Endometrial microvascular endothelial cells (primary cell): ENCODE data around the gene USP17L17. TPM values are rescaled to one million over a fixed set of nuclear protein-coding genes. Genes with fewer than 3 reads are reported as not detected.
"Not testable (repeated sequence)": the region's sequence is repeated elsewhere in the genome, so short reads cannot be mapped to it uniquely, and the experiment has no call there.

Source experiments
- in situ Hi-C: cut with HindIII; loops from 2 replicates; pipeline ENCODE4 v1.10.0; 2017; ENCODE audit warnings: low sequenced_read_pairs, low pct_unique_long_range_greater_than_20kb; ENCODE audit errors: inconsistent ontology term
- total RNA-seq: library from RNA; depleted of rRNA; stranded (reverse); fragments of >200 nt; gene quantifications from one replicate; pipeline ENCODE4 v1.2.3, GENCODE V29; 2015; ENCODE audit errors: inconsistent ontology term

Gene USP17L17
- not detected for total RNA-seq

- in situ Hi-C loops: not testable (repeated sequence)
These were observed at the start of gene USP17L17 for GRCh38 chr4:9243579-9243978. Gene USP17L17 (plus strand): TSS chr4:9243879. CDS start chr4:9243879, 0 bp downstream.

GRCh38 chr4:9210357-9210756 lies 33.3 kb upstream of the USP17L17 start, which contains the start of gene USP17L10:
Gene USP17L10 (plus strand): TSS chr4:9210657. CDS start chr4:9210657, 0 bp downstream.
- in situ Hi-C loops: not testable (repeated sequence)

GRCh38 chr4:9214701-9215100 lies 29.0 kb upstream of the USP17L17 start:
- in situ Hi-C loops: not testable (repeated sequence)

GRCh38 chr4:9215105-9215504 lies 28.6 kb upstream of the USP17L17 start, which contains the start of gene USP17L11:
Gene USP17L11 (plus strand): TSS chr4:9215405. CDS start chr4:9215405, 0 bp downstream.
- in situ Hi-C loops: not testable (repeated sequence)

GRCh38 chr4:9219852-9220251 lies 23.8 kb upstream of the USP17L17 start, which contains the start of gene USP17L12:
Gene USP17L12 (plus strand): TSS chr4:9220152. CDS start chr4:9220152, 0 bp downstream.
- in situ Hi-C loops: not testable (repeated sequence)

GRCh38 chr4:9224596-9224995 lies 19.1 kb upstream of the USP17L17 start, which contains the start of gene USP17L13:
Gene USP17L13 (plus strand): TSS chr4:9224896. CDS start chr4:9224896, 0 bp downstream.
- in situ Hi-C loops: not testable (repeated sequence)

GRCh38 chr4:9230249-9230648 lies 13.4 kb upstream of the USP17L17 start:
- in situ Hi-C loops: not testable (repeated sequence)

- in situ Hi-C loops: not testable (repeated sequence)
These were observed 9.6 kb upstream of the USP17L17 start, which contains the start of gene USP17L15 for GRCh38 chr4:9234085-9234484. Gene USP17L15 (plus strand): TSS chr4:9234385. CDS start chr4:9234385, 0 bp downstream.

GRCh38 chr4:9238461-9238860 lies 5.2 kb upstream of the USP17L17 start:
- in situ Hi-C loops: not testable (repeated sequence)

- in situ Hi-C loops: not testable (repeated sequence)
These were observed 4.4 kb downstream of the USP17L17 start, which contains the start of gene USP17L18 for GRCh38 chr4:9247953-9248680. Gene USP17L18 (plus strand): TSS chr4:9248630. CDS start chr4:9248630, 0 bp downstream.

GRCh38 chr4:9253078-9253477 lies 9.4 kb downstream of the USP17L17 start, which contains the start of gene USP17L19:
Gene USP17L19 (plus strand): TSS chr4:9253378. CDS start chr4:9253378, 0 bp downstream.
- in situ Hi-C loops: not testable (repeated sequence)

- in situ Hi-C loops: not testable (repeated sequence)
These were observed 14.1 kb downstream of the USP17L17 start, which contains the start of gene USP17L20 for GRCh38 chr4:9257824-9258223. Gene USP17L20 (plus strand): TSS chr4:9258124. CDS start chr4:9258124, 0 bp downstream.

- in situ Hi-C loops: not testable (repeated sequence)
These were observed 18.9 kb downstream of the USP17L17 start, which contains the start of gene USP17L21 for GRCh38 chr4:9262572-9262971. Gene USP17L21 (plus strand): TSS chr4:9262872. CDS start chr4:9262872, 0 bp downstream.

- in situ Hi-C loops: not testable (repeated sequence)
These were observed 23.6 kb downstream of the USP17L17 start, which contains the start of gene USP17L22 for GRCh38 chr4:9267319-9267718. Gene USP17L22 (plus strand): TSS chr4:9267619. CDS start chr4:9267619, 0 bp downstream.

- in situ Hi-C loops: not testable (repeated sequence)
These were observed 28.0 kb downstream of the USP17L17 start for GRCh38 chr4:9271719-9272118.

Other genes starting within 250 kb of the USP17L17 start
- not detected for gene FAM90A26, start 73.5 kb upstream of the USP17L17 start, total RNA-seq
- gene USP17L10, start 33.2 kb upstream of the USP17L17 start, total RNA-seq: not detected
- gene USP17L11, start 28.5 kb upstream of the USP17L17 start, total RNA-seq: not detected
- gene USP17L12, start 23.7 kb upstream of the USP17L17 start, total RNA-seq: not detected
- not detected for gene USP17L13, start 19.0 kb upstream of the USP17L17 start, total RNA-seq
- not detected for gene USP17L15, start 9.5 kb upstream of the USP17L17 start, total RNA-seq
- not detected for gene USP17L18, start 4.8 kb downstream of the USP17L17 start, total RNA-seq
- gene USP17L19, start 9.5 kb downstream of the USP17L17 start, total RNA-seq: not detected
- not detected for gene USP17L20, start 14.2 kb downstream of the USP17L17 start, total RNA-seq
- not detected for gene USP17L21, start 19.0 kb downstream of the USP17L17 start, total RNA-seq
- not detected for gene USP17L22, start 23.7 kb downstream of the USP17L17 start, total RNA-seq
- not detected for gene USP17L24, start 81.3 kb downstream of the USP17L17 start, total RNA-seq
- gene USP17L25, start 86.0 kb downstream of the USP17L17 start, total RNA-seq: not detected
- gene USP17L26, start 90.8 kb downstream of the USP17L17 start, total RNA-seq: not detected
- not detected for gene USP17L5, start 95.5 kb downstream of the USP17L17 start, total RNA-seq
- not detected for gene USP17L27, start 100.3 kb downstream of the USP17L17 start, total RNA-seq
- gene USP17L28, start 105.0 kb downstream of the USP17L17 start, total RNA-seq: not detected
- not detected for gene USP17L29, start 109.8 kb downstream of the USP17L17 start, total RNA-seq
- not detected for gene USP17L30, start 119.2 kb downstream of the USP17L17 start, total RNA-seq
- gene DEFB131A, start 200.5 kb downstream of the USP17L17 start, total RNA-seq: not detected